NCI-H1694 (cell line): ENCODE measurements around the gene HDLBP.
"Not testable (repeated sequence)": the region's sequence is repeated elsewhere in the genome, so short reads cannot be mapped to it uniquely, and the experiment has no call there.

ENCODE experiments used
- DNase-seq: peaks from one replicate; lab custom pipeline; 2025; lab: John Stamatoyannopoulos, UW

HDLBP gene

DNA sequence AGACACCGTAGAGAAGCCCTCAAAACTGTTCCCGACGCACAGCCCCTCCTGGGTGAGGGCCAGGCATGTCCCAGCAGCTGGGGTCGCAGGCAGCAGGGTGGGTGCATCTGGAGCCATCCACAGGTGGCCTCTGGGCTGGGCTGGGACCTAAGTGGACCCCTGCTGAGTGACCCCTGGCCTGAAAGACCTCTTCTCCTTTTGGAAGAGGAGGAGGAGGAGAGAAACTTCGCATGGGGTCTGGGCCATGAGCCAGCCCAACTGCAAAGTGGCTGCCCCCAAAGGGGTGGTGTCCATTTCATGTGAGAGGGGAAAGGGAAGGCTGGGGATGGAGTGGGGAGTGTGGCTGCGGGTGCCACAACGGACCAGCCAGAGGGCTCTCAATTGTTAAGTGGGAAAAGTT, 101.9 kb downstream of the HDLBP start:
- no peak for DNase-seq

DNA sequence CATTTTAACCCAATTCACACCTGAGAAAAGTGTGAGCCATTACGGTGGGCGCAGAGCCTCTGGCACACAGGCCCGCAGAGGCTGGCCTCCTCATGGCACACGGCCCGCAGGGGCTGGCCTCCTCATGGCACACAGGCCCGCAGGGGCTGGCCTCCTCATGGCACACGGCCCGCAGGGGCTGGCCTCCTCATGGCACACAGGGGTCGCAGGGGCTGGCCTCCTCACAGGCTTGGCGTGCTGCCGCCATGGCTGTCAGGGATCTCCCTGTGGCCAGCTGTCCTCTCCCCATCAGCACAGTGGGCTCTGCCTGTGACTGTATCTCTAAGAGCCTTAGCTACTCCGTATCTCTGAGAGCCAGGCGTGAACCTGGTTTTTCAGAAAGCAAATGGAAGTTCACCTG, 102.4 kb downstream of the HDLBP start:
- DNase-seq = no peak

DNA sequence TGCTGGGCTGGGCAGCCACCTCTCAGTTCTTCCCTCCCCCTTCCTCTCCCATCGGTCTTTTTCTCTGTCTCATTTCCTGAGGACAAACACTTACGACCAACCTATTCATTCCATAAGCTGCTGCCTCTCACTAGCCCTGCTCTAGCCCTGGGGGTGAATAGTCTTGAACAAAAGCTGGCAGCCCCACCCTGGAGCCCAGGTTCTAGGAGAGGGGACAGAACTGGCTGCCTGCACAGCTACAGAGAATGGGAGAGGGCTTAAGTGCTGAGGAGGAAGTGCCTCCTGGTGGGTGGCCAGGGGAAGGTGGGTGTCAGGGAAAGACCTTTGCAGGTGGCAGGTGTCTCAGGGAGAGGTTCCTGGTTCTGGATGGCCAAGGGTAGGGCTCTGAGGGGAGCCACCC, 104.2 kb downstream of the HDLBP start:
- no peak for DNase-seq

DNA sequence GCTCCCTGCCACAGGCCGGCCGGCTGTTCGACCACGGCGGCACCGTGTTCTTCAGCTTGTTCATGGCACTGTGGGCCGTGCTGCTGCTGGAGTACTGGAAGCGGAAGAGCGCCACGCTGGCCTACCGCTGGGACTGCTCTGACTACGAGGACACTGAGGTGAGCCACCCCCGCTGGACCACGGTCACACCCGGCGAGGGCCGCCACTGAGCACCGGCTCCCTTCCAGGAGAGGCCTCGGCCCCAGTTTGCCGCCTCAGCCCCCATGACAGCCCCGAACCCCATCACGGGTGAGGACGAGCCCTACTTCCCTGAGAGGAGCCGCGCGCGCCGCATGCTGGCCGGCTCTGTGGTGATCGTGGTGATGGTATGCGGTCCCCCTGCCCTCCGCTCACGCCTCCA, 106.2 kb downstream of the HDLBP start:
- no peak for DNase-seq

DNA sequence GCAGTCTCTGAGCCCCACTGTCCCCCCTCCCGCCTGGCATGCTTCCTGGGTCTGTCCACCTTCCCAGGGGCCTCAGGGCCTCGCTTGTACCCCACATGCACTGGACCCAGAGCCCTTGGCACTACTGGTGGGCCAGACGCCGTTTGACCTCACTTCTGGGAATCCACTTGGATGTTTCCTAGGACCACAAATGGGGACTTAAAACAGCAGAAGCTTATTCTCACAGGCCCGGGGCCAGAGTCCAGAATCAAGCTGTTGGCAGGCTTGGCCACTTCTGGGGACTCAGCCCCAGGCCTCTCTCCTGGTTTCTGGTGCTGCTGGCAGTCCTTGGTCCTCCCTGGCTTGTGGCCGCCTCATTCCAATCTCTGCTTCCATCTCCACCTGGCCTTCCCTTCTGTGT, 107.4 kb downstream of the HDLBP start:
- DNase-seq = no peak

DNA sequence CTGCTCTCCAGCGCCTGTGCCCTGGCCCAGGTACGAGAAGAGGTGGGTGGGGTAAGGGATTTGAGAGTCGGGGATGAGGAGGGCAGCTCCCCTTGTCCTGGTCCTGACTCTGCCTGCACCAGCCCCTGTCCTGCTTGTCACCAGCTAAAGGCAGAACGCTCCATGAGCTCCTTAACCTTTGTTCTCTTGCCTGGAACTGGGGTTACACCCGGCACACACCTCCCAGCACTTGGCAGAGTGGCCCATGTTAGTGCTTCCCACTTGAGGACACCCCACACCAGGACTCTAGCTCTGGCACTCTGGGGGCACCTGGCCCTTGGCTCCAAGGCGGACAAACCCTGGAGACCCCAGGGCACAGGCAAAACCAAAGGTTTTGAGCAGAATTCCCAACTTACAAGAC, 107.8 kb downstream of the HDLBP start:
- DNase-seq = no peak

DNA sequence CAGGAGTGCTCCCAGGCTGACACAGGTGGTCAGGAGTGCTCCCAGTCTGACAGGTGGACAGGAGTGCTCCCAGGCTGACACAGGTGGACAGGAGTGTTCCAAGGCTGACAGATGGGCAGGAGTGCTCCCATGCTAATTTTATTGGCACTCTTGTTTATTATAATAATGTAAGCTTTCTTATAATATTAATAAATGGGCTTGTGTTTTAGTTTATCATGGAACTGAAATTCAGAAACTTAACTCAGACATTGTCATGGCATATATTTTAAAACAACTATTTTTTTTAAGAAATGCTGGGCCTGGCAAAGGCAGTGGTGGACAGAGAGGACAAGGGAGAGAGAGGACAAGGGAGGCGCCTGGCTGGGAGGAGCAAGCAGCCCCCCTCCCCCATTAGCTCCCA, 108.3 kb downstream of the HDLBP start:
- DNase-seq = no peak

DNA sequence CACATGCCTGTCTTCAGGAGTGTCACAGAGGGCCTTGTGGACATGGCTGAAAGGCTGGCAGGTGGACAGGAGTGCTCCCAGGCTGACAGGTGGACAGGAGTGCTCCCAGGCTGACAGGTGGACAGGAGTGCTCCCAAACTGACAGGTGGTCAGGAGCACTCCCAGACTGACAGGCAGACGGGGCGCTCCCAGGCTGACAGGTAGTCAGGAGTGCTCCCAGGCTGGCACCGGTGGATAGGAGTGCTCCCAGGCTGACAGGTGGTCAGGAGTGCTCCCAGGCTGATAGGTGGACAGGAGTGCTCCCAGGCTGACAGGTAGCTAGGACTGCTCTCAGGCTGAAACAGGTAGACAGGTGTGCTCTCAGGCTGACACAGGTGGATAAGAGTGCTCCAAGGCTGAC, 110.4 kb downstream of the HDLBP start:
- no peak for DNase-seq

DNA sequence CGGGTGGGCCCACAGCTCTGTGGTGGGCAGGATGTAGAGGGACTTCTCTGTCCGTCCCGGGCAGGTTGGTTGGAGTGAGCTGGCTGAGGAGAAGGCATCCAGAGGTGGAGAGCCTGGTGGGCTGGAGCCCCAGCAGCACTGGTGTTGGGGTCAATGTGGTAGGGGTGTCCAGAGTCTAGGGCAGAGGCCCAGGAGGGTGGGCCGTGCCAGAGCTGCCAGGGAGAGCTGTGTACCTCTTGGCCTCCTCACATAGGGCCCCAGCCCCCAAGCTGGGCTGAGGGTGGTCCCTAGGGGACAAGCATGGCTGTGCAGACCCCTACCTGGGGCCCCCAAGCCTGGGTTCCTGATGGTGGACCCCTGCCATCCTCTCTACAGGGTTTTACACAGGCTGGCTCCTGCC, 111.0 kb downstream of the HDLBP start:
- DNase-seq = no peak

DNA sequence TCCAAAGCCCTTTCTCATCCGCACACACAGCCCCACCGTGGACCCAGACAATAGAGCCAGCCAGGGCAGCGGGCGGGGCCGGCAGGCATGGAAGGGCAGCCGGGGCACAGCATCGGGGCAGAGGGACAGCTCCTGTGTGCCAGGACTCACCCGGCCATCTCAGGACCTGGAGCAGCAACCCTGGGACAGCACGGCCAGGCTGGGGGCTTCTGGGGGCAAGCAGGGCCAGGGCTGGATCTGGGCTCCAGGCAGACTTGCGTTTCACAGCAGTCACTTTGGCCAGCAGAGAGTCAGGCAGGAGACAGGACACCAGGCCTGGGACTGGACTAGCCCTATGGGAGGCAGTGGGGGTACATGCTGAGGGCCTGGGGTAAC, 111.5 kb downstream of the HDLBP start:
- DNase-seq = no peak

DNA sequence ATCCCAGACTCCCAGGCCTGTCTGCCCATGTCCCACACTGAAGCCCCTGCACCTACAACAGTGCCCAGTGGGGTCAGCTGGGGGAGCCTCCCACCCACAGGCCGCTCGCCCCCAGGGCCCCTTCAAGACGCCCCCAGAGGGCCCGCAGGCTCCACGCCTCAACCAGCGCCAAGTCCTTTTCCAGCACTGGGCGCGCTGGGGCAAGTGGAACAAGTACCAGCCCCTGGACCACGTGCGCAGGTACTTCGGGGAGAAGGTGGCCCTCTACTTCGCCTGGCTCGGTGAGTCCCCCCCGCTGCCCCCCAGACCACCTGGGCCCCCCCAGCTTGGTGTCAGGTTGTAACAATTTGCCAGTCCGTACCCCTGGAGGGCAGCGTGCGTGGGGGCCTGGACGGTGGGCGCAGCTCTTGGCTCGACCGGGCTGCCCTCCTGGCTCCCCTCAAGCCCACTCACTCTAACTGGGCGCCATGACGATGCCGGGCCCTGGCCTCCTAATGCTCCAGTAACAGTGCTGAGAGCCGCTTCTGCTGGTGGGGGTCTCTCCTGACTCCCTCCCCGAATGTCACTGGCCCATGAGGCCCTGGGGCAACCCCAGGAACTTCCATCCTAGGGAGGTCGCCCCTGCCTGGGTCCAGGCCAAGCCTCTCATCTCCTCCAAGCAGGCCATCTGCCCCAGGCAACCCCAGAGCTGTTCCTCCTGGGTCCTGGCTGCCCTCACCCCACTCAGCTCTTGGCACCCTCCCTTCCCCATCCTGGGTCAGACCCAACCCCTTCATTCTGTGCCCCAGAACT, 112.1 kb downstream of the HDLBP start:
- no peak for DNase-seq

DNA sequence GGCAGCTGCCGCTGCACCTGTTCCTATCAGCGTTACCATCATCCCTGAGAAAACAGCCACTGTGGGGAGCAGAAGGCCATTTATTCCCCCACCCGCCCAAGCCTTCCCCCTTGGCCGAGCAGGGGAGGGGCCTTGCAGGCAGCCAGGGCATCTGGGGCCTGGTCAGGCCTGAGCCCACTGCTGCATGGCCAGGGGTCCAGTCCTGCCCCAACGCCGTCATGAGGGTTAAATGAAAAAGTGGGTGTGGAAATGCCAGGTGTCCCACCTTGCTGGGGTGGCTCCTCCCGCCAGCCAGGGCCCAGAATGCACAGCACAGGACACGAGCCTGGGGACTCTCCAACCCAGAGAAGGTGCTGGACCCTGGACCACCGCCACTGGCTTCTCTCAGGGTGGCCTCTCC, 112.8 kb downstream of the HDLBP start:
- no peak for DNase-seq

DNA sequence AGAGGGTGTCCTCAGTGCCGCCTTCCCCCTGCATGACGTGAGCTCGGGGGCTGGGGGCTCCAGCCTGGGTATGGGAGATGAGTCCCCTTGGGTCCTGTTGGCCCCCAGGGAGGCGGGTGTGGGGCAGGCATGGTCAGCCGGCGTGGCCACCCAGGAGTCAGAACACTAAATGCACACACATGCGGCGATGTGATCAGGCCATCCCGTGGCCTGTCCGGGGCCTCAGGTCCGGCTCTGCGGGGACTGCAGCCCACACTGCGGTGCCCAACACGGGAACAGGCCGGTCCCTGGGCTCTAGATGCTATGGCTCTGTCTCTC, 113.2 kb downstream of the HDLBP start:
- DNase-seq = no peak

DNA sequence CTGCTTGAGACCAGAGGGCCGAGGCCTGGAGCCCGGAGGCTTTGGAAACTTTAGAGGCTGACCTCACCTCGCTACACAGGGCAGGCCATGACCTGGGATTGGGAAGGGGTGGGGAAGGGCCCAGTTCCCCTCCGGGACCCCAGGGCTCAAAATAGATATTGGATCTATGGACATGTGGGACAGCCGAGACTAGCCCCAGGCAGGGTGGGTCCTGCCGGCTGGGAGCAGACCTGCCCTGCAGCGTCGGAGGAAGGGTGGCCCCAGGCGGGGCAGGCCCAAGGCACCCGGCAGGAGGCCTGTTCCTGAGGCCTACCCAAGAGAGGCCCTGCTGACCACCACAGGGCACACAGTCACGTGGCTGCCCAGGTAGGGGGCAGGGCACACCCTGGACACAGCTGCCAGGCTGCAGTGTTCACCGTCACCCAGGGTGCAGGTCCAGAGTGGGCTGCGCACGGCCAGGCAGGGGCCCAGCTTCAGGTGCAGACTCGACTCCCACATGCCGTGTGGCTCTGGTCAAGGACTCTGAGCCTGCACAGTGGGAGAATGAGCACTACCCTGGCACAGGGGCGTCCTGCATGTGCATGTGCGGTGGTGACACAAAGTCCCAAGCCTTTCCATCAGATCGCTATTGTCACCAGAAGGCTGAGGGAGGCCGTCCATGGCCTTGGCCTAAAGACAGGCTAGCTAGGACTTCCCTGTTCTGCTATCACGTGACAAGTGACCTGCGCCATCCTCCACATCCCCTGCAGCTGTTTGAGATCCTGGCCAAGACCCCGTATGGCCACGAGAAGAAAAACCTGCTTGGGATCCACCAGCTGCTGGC, 113.8 kb downstream of the HDLBP start:
- DNase-seq = no peak

DNA sequence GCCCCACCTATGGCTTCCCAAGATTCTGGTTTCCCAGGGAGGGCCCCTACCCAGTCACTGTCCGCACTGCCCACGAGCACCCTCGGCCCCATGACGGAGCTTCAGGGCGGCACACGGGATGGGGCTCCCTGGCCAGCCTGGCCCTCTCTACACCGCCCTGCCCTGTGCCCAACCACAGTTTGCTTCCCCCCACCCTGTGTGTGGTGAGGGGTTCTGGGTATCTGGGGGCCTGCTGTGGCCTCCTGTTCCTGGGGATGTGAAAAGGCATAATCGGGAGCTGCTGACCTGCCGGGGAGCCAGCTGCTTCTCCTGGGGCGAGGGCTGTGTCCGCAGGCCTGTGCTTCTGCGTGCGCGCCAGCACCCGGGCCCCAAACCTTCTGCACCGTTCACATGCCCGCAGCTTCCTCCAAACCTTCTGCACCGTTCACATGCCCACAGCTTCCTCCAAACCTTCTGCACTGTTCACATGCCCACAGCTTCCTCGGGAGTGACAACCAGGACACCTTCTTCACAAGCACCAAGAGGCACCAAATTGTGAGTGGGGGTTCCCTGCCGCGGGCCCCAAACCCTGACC, 114.6 kb downstream of the HDLBP start:
- DNase-seq = no peak

DNA sequence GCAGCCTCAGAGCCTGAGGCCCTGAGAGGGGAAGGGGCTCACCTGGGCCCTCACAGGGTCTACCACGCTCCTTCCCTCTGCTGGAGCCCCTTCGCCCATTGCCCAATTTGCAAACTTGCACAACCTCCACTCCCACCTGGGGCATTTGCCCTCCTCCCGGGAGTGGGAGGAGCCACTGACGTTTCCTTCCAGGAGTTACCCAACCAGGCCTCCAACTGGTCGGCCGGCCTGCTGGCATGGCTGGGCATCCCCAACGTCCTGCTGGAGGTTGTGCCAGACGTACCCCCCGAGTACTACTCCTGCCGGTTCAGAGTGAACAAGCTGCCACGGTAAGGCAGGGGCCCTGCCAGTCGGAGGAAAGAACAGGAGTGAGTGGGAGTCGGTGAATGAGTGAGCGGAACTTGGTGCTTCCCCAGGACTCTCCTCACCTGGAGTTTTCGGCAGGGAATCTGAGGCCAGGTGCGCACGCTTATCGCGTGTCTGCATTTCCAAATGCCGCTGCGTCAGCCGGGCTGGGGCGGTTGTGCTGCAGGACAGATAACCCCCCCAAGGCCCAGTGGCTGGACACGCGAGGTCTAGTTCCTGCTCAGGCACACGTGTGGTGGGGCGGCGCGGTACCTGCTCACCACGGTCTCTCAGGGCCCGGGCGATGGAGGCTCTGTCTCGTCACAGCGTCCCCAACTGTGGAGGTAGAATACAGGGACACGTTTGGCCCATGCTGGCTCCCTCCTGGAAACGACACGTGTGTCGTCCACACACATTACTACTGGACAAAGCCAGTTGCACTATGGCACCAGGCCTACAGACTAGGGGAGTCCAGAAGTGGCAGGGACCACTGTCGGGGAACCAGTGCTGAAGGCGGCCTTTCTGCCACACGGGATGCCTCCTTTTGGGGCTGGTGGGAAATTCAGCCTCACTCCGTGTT, 115.3 kb downstream of the HDLBP start:
- no peak for DNase-seq

DNA sequence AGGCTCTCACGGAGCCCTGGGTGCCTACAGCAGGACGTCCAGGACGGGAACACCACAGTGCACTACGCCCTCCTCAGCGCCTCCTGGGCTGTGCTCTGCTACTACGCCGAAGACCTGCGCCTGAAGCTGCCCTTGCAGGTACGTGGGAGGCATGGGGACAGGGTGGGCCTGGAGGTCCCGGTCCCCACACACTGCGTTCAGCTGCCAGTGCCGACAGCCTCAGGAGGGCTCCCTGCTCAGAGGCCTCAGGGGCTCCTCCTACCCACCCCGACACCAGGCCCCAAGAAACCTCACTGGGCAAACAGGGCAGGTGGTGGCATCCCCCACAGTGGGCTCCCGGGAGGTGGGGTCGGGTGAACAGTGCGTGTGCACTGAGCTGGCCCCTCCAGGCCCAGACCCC, 116.2 kb downstream of the HDLBP start:
- no peak for DNase-seq

DNA sequence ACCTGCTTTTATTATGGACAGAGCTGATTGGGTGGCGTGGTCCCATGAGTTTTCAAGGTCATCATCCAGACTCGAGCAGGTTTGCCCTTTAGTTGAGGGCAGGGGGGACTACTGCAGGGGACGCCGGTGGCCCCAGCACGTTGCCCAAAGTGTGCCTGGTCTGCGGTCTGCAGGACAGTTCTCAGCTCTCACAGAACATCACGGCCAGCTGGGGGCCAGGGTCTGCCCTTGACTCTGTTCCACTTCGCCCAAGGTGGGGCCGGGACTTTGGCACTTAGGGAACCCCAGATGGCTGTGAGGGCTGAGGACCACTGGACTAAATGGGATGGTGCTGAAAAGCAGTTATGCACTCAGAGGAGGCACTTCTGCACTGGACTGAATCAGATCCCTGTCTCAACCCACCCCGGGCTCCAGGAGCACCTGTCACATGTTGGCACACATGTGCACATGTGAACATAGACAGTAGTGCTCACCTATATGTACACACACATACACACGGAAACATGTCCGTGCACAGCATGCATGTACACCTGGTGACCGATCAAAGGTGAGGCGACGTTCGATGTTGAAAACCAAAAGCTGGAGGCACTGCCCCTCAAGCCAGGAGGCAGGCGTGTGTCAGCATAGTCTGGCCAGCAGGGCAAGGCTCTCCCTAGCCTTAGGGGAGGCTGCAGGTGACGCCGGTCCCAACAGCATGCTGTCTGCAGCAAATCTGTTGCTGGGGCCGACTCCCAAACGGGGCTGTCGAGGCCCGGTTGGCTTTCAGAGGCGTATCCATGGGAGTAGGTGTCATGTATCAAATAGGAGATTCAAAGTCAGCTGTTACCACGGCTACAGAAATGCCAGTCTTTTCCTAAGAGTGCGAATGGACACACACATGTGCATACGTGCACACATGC, 116.8 kb downstream of the HDLBP start:
- no peak for DNase-seq

DNA sequence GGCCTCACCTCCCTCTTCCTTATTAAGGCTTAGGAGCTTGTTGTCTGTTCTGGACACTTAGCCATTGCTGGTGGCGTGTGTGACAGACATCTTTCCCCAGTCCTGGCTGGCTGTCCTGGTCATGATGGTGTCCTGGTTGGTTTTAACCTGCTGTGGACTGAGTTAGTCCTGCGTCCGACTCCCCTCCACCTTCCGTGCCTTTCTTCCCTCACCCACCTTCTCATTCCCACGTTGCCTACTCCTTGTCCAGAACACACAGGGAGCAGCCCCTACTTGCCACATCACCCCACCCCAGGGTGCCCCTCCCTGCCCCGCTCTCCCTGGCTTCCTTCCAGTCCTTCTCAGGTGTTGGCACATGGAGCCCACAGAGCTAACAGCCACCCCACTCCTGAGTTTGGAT, 117.5 kb downstream of the HDLBP start:
- no peak for DNase-seq

DNA sequence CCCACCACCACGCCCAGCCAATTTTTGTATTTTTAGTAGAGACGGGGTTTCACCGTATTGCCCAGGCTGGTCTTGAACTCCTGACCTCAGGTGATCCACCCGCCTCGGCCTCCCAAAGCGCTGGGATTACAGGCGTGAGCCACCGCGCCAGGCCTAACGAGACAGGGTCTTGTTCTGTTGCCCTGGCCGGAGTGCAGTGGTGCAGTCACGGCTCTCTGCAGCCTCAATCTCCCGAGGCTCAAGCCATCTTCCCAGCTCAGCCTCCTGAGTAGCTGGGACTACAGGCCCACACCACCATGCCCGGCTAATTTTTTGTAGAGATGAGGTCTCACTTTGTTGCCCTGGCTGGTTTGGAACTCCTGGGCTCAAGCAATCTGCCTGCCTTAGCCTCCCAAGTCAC, 118.2 kb downstream of the HDLBP start:
- DNase-seq = not testable (repeated sequence)

DNA sequence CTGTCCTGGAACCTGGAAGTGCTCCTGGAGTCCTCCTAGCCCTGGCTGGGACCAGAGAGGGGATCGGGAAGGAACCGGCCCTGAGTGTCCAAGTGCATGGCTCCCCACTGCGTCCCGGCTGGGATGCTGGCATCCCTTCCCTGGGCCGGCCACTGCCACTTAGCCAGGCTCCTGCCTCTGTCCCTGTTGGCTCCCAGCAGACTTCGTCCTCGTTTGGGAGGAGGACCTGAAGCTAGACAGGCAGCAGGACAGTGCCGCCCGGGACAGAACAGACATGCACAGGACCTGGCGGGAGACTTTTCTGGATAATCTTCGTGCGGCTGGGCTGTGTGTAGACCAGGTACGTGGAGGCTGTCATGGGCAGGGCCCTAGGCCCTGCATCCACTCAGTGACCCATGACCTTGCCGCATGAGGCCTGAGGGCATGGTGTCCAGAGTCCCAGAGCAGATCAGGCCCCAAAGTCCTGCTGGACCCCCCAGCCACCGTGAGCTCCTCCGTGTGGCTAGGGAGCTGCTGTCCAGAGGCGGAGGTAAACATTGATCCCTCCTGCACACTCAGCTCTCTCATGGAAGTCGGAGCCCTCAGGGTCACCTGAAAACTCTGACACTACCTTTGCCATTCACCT, 119.9 kb downstream of the HDLBP start:
- DNase-seq = no peak
